Activated CD4-positive, alpha-beta T cell treated with anti-CD3 and anti-CD28 coated beads, Interleukin-2, amount 50 U/mL, for 24 hours (primary cell): ENCODE results near the gene MCTP1.

Source experiments
- DNase-seq, 2 donors: peaks; one replicate each; pipeline ENCODE4 v3.0.0-alpha.2; 2020; ENCODE audit warnings: low read depth in 1 of 2, low spot score in 1 of 2

MCTP1 gene

GRCh38 chr5:94725142-94725541 lies 559.8 kb downstream of the MCTP1 start:
- DNase-seq, result no peak

- no peak for DNase-seq
Measured at GRCh38 chr5:94715768-94716167, 569.1 kb downstream of the MCTP1 start.

GRCh38 chr5:94711785-94712184 lies 573.1 kb downstream of the MCTP1 start:
- no peak for DNase-seq

GRCh38 chr5:94709277-94709676 lies 575.6 kb downstream of the MCTP1 start:
- DNase-seq, result no peak

GRCh38 chr5:94707359-94707758 lies 577.5 kb downstream of the MCTP1 start:
- no peak for DNase-seq

- no peak for DNase-seq
Measured at GRCh38 chr5:94705427-94705826, 579.5 kb downstream of the MCTP1 start.

- no peak for DNase-seq
Measured at GRCh38 chr5:94702729-94703128, 582.2 kb downstream of the MCTP1 start.

- no peak for DNase-seq
Measured at GRCh38 chr5:94700592-94700991, 584.3 kb downstream of the MCTP1 start.

- no peak for DNase-seq
Measured at GRCh38 chr5:94699562-94699961, 585.3 kb downstream of the MCTP1 start.

- DNase-seq, result no peak
Measured at GRCh38 chr5:94698197-94698596, 586.7 kb downstream of the MCTP1 start.

- no peak for DNase-seq
Measured at GRCh38 chr5:94694671-94695070, 590.2 kb downstream of the MCTP1 start.

- no peak for DNase-seq
Measured at GRCh38 chr5:94693845-94694370, 591.0 kb downstream of the MCTP1 start.

GRCh38 chr5:94693043-94693822 lies 591.7 kb downstream of the MCTP1 start:
- no peak for DNase-seq

- no peak for DNase-seq
Measured at GRCh38 chr5:94692581-94692980, 592.3 kb downstream of the MCTP1 start.

GRCh38 chr5:94691949-94692348 lies 592.9 kb downstream of the MCTP1 start:
- no peak for DNase-seq

- DNase-seq, result no peak
Measured at GRCh38 chr5:94691291-94691690, 593.6 kb downstream of the MCTP1 start.

- no peak for DNase-seq
Measured at GRCh38 chr5:94690778-94691177, 594.1 kb downstream of the MCTP1 start.

GRCh38 chr5:94689908-94690307 lies 595.0 kb downstream of the MCTP1 start:
- no peak for DNase-seq

GRCh38 chr5:94682814-94683520 lies 601.9 kb downstream of the MCTP1 start:
- DNase-seq, result no peak

GRCh38 chr5:94675965-94676618 lies 608.8 kb downstream of the MCTP1 start:
- no peak for DNase-seq

GRCh38 chr5:94674490-94675382 lies 610.2 kb downstream of the MCTP1 start:
- DNase-seq, result no peak
